ENCODE data around the gene DUSP5. TPM values are rescaled to one million over a fixed set of nuclear protein-coding genes. Genes with fewer than 3 reads are reported as not detected.
A peak's percentile ranks its signal among the peaks of the same experiment; 100 is the strongest.

DUSP5 gene
- total RNA-seq, 1 donor from 2014 or later: 14.3 TPM

DNA sequence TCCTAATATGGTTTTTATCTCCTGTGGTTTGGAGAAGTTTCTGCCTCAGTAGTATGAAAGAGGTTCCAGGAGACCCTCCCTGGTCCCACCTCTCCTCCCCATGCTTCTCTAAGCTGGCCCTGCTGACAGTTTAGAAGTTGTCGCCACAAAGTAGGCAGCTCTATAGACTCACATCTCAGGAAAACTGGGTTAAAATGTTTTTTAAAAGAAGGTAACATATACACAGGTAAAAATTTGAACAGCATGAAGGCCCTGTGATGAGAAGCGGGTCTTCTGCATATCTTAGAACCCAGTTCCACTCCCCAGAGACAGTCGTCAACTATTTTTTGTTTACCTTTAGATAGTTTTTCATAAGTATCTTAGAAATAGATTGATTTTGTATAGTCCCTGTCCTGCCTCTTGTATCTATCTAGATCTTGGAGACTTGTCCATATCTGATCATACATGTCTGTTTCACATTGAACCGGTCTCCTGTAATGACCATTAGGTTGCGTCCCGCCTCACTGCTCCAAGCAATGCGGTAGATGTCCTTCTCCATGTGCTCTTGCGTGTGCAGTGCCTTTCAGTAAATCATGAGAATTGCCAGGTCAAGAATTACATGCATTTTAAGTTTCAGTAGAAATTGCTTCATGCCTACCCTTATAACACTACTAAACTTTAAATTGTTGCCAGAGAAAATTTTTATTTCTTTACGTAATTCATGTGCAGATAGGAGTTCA is 2.2 kb downstream of the DUSP5 start:
- no peak for DNase-seq (ENCODE audit: low spot score)

- DNase-seq (ENCODE audit: low spot score): no peak
Measured at GRCh38 chr10:110500515-110500905, 2.8 kb downstream of the DUSP5 start.

GRCh38 chr10:110501142-110501937 is 3.6 kb downstream of the DUSP5 start:
- peak; percentile 83 for DNase-seq (ENCODE audit: low spot score)

GRCh38 chr10:110502072-110502845 is 4.6 kb downstream of the DUSP5 start:
- DNase-seq (ENCODE audit: low spot score): no peak

DNA sequence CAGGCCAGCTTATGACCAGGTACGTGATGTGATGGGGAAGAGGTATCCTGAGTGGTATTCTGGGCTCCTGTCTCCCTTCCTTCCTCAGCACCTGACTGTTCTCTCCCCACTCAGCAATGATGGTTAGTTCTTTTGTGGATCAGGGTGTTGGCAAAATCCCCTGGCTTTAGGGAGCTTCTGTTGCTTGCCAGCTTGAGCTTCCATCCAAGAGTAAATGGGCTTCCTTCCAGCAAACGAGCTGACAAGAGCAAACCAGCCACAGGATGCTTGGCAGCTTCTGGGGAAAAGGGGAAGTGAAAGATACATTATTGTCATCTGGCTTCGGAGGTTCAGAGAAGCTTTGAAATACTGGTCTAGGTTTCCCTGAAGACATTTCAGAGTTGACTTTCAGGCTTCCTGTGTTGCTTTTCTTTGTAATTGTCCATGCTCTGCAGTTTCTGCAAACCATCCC is 5.2 kb downstream of the DUSP5 start:
- peak; percentile 73 for DNase-seq (ENCODE audit: low spot score)

DNA sequence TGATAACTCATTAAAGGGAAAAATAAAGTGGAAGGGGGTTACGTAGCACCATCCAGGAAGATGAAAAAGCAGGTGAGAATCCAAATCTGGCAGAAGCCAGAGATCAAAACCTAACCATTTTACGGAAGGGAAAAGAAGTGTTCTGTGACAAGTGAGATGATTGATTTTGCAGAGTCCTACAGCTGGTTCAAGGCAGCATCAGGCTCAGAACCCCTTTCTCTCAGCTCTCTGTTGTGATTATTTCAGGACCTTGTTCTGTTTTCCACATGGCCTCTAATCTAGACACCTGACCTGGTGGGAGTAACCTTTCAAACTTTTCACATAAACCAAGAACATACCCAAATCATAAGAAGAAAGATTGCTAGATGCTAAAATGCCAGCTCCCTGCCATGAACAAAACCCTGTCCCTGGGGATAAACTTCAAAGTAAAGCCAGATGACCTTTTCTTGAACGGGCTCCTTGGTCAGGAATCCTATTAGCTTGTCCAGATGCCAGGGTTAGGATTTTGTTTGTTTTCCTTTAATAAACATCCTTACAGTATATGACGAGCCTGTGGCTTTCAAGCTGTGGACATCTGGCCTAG is 5.9 kb downstream of the DUSP5 start:
- DNase-seq (ENCODE audit: low spot score): no peak

DNA sequence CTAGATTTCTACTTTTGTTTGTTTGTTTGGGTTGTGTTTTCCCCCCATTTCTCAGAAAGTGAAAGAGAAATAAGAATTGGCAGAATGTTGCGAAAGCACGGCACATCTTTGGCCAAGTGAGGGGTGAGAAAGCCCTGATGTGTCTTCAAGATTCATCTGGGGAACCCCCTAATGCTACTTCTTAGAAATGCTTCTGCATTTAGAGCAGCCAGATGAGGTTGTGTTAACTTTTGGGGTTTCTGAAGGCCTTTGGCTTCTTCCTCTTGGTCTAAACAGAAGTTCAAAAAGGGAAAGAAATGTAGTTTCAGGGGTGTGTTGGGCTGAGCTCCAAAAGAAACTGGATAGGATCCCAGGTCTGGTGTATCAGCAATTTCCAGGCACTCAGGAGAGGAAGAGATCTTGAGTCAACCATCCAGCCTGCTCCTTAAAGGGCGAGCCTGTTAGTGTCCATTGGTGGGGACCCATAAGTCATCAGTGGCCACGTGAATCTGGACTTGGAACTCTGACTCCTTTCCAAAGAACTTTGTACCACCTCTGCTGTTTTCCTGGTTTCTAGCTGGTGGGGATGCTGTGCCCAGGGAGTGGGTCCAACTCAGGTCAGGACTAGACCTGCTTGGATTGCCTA is 6.5 kb downstream of the DUSP5 start:
- DNase-seq (ENCODE audit: low spot score): no peak

DNA sequence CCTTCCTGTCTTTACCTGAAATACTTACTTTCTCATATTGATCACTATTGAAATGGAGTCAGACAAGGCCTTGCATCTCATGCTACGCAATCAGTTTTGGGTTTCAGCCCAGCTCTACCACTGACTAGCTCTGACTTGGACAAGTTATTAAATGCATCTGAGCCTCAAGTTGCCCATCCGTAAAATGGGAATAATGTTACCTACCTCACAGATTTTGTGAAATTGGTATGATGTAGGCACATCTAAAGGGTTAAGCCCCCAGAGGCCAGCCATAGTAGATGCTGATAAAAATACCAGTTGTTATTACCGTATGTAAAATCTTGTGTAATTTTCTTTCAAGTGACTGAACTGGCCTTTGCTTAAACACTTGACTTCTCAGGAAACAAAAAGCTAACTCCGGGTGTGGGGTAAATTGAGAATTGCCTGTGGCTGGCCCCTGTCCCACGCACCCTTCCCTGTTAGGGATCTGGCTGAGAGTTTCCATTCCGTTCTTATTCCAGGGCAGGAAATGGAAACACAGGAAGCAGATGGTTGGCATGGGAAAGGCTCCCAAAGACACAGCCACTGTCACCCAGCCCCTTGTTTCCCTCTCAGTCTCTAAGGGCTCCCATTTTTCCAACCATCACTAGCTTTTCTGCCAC is 7.5 kb downstream of the DUSP5 start:
- DNase-seq (ENCODE audit: low spot score): no peak

- no peak for DNase-seq (ENCODE audit: low spot score)
Measured at GRCh38 chr10:110506448-110506847, 8.7 kb downstream of the DUSP5 start.

- no peak for DNase-seq (ENCODE audit: low spot score)
Measured at GRCh38 chr10:110507346-110507745, 9.6 kb downstream of the DUSP5 start.

- DNase-seq (ENCODE audit: low spot score): no peak
Measured at GRCh38 chr10:110508159-110508788, 10.6 kb downstream of the DUSP5 start.

DNA sequence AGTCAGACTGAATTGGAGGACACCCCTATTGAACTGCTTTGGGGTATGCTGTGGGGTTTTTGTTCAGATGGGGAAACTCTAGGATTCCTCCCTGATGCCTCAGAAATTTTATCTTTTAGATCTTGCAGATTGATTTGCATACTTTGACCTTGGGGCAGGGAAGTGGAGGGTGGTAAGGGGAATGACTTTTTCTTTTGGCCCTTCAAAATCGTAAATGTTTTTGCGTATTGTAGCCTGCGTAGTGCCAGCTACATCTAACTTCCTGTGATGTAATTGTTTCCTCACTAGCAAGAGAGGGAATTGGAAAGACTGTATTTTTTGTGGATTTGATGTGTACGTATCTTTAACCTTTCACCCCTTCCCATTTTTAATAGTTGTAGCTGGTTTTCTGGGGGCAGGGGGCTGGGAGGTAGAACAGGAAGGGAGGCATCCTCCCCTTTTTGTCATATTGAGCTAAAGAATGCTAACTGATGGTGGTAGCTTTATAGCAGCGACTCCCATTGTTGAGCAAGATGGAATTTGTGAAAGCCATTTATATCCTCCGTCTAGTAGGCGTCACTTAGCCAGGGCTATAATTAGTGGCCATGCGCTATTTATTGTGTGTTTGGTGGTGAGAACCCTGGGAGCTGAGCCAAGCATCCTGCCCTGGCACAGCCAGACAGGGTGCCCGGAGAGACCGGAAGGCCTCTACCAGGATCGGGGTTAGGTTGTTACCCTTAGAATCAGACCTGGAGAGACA is 11.3 kb downstream of the DUSP5 start:
- no peak for DNase-seq (ENCODE audit: low spot score)

DNA sequence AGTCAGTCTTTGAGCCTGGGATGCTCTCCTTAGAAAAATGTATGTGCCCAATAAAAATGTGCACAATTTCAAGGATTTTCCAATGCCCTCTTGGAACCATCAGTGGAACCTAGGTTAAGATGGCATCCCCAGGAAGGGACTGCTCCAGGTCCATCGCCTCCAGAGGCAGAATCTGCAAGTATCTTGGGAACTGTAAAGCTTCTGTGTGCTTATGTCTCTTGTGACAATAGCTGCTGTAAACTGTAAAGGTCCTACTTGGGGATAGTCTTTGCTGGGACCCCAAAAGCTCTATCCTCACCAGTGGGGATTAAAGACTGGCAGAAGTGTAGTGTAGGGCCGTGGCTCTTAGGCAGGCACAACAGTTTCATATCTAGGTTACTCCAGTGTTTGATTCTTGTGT is 11.9 kb downstream of the DUSP5 start:
- DNase-seq (ENCODE audit: low spot score): no peak

GRCh38 chr10:110510086-110510485 is 12.4 kb downstream of the DUSP5 start:
- DNase-seq (ENCODE audit: low spot score): no peak

GRCh38 chr10:110510730-110511129 is 13.0 kb downstream of the DUSP5 start:
- no peak for DNase-seq (ENCODE audit: low spot score)

GRCh38 chr10:110511734-110512449 is 14.2 kb downstream of the DUSP5 start:
- DNase-seq (ENCODE audit: low spot score): no peak

- DNase-seq (ENCODE audit: low spot score): no peak
Measured at GRCh38 chr10:110512461-110513187, 14.9 kb downstream of the DUSP5 start.

DNA sequence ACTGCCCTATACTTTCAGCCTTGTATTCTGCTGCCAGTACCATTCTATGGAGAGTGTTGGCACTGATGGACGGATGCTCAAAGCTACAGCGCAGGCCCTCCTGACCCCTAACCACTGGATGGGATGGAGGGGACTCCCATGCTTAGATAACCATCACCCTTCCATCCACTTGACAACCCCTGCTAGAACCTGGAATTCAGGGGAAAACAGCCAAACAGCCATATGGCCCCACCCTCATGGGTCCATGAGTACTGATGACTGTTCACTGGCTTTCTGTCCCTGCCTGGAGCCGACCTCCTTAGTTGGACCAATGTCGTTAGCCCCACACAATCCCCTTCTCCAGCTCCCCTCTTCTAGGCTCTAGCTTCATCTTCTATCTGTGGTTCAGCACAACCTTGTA is 16.2 kb downstream of the DUSP5 start:
- DNase-seq (ENCODE audit: low spot score): no peak

- no peak for DNase-seq (ENCODE audit: low spot score)
Measured at GRCh38 chr10:110514848-110515247, 17.1 kb downstream of the DUSP5 start.
